Measurements from ENCODE around the gene CDH6.

CDH6 gene

GRCh38 chr5:31193591-31194467, at the start of gene CDH6:
Gene CDH6, plus strand, starts transcription at chr5:31193686. Its CDS starts 73,788 bp downstream, at chr5:31267474.
- DNase-seq, result peak; percentile 89 to 90

- DNase-seq, result no peak
These were observed 49.1 kb upstream of the CDH6 start for GRCh38 chr5:31144364-31144763.

- DNase-seq, result no peak
These were observed 44.5 kb upstream of the CDH6 start for GRCh38 chr5:31148959-31149475.

- DNase-seq, result no peak
These were observed 40.0 kb upstream of the CDH6 start for GRCh38 chr5:31153521-31153920.

GRCh38 chr5:31156631-31157160, 36.8 kb upstream of the CDH6 start:
- no peak for DNase-seq

- DNase-seq, result no peak
These were observed 35.8 kb upstream of the CDH6 start for GRCh38 chr5:31157720-31158119.

- DNase-seq, result no peak
These were observed 34.8 kb upstream of the CDH6 start for GRCh38 chr5:31158686-31159085.

- no peak for DNase-seq
These were observed 31.7 kb upstream of the CDH6 start for GRCh38 chr5:31161781-31162181.

- DNase-seq, result no peak
These were observed 27.8 kb upstream of the CDH6 start for GRCh38 chr5:31165729-31166128.

- no peak for DNase-seq
These were observed 24.1 kb upstream of the CDH6 start for GRCh38 chr5:31169379-31169778.

GRCh38 chr5:31172881-31173280, 20.6 kb upstream of the CDH6 start:
- no peak for DNase-seq

GRCh38 chr5:31173614-31174013, 19.9 kb upstream of the CDH6 start:
- DNase-seq, result no peak

GRCh38 chr5:31181376-31181987, 12.0 kb upstream of the CDH6 start:
- no peak for DNase-seq

GRCh38 chr5:31182136-31182535, 11.3 kb upstream of the CDH6 start:
- no peak for DNase-seq

GRCh38 chr5:31185951-31186350, 7.5 kb upstream of the CDH6 start:
- DNase-seq, result no peak

GRCh38 chr5:31186672-31187267, 6.7 kb upstream of the CDH6 start:
- DNase-seq, result peak; percentile 57 to 72

- no peak for DNase-seq
These were observed 5.9 kb upstream of the CDH6 start for GRCh38 chr5:31187591-31187990.

GRCh38 chr5:31192442-31192841, 1.0 kb upstream of the CDH6 start:
- no peak for DNase-seq

- DNase-seq, result no peak
These were observed 370 bp upstream of the CDH6 start for GRCh38 chr5:31193116-31193515.

- peak; percentile 23 to 26 for DNase-seq
These were observed 955 bp downstream of the CDH6 start for GRCh38 chr5:31194468-31194813.

- DNase-seq, result peak in 1 of 2 experiments; percentile 10
These were observed 1.5 kb downstream of the CDH6 start for GRCh38 chr5:31194892-31195555.

- DNase-seq, result no peak
These were observed 2.8 kb downstream of the CDH6 start for GRCh38 chr5:31196309-31196708.

GRCh38 chr5:31197183-31197582, 3.7 kb downstream of the CDH6 start:
- DNase-seq, result no peak

Data from SHP77 (cell line).